Stimulated activated CD4-positive, alpha-beta T cell treated with anti-CD3 and anti-CD28 coated beads, Interleukin-4, amount 100 ng/mL, for 4 hours (primary cell): Measurements from ENCODE around the gene DTWD2.
"Not testable (repeated sequence)": the region's sequence is repeated elsewhere in the genome, so short reads cannot be mapped to it uniquely, and the experiment has no call there.

Experiments used
- DNase-seq, 2 experiments: peaks; one replicate each; pipeline ENCODE4 v3.0.0-alpha.2; 2020

Gene DTWD2

DNA sequence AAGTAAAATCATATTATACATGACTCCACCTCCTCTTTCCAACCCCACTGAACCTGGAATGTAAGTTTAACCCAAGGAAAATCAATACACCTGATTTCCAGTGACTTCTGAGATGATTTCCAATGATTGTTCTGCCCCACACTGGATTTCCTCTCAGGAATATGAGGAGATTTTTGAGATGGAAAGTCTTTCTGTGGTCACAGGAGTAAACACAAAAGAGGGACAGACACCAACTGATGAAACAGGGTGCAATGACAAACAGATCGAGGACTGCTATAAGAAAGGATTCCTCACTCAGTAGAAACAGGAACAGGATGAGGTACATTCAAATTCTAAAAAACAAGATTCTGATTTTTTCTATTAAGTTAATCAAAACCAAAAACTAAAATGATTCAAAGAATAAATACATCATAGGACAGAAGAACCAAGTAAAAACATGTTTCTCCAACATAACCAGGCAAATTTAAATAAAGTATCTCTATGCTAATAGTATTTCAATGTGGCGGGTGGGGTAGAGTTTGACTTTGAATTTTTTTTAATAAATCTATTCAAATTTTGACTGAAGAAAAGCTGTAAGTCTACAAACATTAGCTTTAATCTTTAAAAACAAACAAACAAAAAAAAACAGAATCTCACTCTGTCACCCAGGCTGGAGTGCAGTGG lies 42.1 kb downstream of the DTWD2 start:
- no peak for DNase-seq

DNA sequence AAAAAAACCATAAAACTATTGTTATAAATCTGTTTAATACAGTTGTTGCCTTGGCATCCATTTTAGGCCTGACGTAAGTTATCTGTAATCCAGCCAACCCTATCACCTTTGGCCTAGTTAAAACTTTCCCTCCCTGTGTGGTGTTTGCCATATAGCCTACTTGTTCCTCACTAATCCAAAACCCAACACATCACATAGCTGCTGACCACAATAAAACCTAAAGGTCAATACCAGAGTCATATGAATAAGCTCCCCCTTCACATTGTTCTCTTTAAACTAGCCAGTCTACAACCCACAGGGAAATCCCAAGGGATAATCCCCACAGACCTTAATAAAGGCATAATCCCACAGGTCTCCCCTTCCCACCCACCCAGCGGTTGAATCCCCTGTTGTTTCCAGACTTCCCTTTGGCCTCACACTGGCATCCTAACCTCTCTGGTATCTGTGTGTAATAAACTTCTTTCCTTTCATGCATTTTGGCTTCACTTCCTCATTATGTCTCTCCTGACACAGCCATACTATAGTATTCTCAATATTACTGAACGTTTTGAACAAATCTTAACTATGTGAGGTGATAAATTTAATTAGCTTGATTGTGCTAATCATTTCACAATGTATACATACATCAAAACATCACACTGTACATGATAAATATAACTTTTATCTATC lies 50.8 kb downstream of the DTWD2 start:
- DNase-seq: no peak

DNA sequence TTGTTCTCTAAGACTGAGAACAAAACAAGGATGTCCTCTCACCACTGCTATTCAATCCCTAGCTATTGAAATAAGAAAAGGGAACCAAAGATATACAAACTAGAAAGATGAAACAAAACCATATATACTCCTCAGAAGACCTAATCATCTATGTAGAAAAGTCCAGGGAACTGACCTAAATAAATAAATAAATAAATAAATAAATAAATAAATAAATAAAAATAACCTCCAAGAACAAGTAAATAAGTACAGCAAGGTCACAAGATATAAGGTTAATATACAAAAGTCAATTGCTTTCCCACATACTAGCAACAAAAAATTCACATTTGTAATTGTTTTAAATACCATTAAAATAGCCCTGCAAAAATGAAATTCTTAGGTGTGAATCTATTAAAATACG lies 54.6 kb downstream of the DTWD2 start:
- no peak for DNase-seq

DNA sequence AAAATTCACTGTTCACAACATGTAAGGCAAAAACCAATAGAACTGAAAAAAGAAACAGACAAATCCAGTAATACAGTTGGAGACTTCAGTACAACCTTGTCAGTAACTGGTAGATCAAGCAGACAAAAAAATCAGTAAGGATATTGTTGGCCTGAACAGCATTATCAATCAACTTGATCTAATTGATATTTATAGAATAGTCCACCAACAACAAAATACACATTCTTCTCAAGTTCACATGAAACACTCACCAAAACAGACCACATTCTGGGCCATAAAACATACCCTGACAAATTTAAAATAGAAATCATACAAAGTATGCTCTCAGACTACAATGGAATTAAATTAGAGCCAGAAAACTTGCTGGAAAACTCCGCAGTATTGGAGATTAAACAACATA lies 56.8 kb downstream of the DTWD2 start:
- no peak for DNase-seq

DNA sequence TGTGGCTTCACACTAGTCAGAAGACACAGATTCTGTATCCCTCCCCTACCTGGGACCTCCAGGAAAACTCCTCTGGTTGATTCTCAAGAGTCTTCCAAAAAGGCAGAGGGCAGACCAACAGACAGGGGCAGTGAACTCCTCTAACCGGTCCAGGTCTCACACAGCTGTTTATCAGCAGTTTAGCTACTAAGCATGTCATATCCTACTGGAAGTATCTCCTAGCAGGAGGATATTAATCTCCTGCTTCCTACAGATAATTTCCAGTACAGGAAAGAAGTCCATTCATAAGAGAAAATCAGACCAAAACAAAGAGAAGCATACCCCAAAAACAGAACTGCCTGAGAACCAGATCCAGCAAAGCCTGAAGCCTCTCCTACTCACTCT lies 64.3 kb downstream of the DTWD2 start:
- DNase-seq: no peak

DNA sequence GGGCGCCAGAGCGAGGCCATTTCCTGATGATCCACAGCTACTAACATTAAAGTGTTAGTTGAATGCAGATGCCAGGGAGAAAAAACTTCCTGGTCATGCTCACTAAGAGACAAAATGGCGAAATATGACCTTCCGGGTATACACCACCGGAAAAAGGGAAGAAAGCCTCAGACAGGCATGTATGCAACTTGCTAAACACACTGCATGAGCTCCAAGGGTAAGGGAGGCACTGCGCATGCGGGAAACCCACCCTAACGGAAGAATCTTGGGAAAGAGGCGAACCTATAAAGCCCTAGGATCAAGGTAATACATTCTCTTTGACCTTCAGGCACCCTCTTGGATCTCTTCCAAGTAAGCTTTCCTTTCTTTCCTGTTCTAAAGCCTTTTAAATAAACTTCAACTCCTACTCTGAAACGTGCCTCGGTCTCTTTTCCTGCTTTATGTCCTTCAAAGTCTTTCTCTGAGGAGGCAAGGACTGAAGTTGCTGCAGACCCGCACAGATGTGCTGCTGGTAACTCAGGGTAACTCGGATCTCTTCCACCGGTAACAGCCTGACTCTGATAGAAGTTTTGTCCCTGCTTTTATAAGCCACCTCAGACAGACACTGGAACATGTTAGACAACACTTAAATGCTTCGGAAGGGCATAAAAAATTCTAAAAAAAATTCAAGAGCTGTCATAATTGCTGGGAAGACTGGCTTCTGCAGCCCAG lies 64.9 kb downstream of the DTWD2 start:
- DNase-seq: no peak

DNA sequence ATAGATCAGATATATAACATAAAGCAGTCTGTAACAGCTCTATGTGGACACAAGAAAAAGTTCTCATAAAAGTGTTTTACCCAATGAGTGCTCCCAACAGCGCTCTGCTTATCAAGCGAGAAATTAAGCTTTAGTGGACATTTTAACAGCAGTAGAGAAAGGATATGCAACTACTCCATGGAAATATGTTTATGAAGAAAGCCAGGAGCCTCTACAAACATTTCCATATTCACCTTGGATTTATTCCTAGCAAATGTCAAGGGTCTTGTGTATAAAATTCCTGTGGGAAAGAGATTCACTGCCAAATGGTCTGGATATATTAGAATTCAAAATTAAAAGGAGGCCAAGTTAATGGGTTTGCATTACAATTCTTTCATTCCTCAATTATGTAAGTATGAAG lies 66.5 kb downstream of the DTWD2 start:
- DNase-seq: no peak

DNA sequence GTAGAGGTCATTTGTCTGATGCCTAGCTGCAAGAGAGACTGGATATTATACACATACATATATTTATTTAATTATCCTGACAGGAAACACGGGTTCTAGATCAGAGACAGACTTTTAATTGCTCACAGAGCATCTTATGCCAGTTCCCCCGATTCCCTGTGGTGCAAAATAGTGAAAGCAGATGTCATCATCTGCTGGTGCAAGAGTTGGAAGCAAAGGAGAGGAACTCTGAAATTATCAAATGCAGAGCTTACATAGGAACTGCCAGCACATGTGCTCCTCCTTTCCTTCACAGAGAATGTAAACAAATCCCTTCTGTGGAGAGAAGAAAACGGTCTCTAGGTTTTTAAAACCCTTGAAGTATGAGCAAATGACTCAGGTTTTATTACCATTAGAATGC lies 69.3 kb downstream of the DTWD2 start:
- no peak for DNase-seq

DNA sequence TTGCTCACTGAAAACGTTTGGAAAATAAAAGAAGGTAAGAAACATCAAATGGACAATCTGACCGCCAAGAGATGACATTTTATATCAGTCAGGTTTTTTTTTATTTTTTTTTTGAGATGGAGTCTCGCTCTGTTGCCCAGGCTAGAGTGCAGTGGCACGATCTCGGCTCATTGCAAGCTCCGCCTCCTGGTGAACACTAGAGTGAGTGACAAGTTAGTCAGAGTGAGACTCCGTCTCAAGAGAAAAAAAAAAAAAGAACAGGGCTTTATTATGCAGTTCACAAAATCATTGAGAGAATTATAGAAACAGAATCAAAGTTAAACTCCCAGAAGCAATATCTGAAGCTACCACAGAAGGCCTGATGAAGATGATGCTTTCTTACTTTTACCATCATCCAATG lies 70.1 kb downstream of the DTWD2 start:
- DNase-seq: no peak

DNA sequence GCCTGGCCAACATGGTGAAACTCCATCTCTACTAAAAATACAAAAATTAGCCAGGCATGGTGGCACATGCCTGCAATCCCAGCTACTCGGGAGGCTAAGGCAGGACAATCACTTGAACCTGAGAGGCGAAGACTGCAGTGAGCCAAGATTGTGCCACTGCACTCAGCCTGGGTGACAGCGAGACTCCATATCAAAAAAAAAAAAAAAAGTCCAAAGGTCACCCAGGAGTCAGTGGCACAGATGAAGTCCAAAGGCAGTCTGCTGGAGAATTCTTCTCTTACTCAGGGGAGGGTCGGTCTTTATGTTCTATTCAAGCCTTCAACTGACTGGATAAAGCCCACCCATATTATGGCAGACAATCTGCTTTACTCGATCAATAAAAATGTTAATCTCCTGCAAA lies 80.8 kb downstream of the DTWD2 start:
- not testable (repeated sequence) for DNase-seq

DNA sequence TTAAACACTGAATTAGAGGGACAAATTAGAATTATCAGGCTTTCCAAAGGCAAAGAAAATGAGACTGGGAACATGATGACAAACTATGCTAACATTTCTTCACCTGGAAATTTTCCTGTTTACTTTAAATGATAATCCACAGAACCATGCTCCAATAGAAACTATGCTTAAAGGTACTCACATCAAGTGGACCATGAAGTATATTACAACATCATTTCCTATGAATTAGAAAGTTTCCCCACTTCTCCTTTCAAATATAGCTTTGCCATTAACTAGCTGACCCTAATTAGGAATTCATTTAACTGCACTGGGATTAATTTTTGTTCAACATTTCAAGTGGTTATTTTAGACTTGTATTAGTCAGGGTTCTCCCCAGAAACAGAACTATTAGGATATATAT lies 81.4 kb downstream of the DTWD2 start:
- no peak for DNase-seq

DNA sequence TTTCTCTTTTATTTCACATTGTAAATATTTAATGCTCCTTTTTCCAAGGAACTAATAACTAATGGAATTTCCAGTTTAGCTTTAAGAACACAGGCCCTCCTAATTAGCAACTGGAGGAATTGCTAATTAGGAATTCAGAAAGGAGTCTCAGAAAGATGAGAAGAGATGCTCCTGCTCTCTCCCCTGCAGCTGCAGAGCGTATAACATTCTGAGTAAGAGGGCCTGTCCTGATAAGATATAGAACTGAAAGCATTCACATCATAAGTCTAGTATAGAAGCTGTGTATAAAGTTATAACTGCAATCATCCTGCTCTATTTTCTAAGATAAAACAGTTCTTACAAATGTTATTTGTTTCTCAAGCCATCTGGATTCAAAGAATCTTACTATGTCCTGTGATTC lies 83.2 kb downstream of the DTWD2 start:
- DNase-seq: no peak

DNA sequence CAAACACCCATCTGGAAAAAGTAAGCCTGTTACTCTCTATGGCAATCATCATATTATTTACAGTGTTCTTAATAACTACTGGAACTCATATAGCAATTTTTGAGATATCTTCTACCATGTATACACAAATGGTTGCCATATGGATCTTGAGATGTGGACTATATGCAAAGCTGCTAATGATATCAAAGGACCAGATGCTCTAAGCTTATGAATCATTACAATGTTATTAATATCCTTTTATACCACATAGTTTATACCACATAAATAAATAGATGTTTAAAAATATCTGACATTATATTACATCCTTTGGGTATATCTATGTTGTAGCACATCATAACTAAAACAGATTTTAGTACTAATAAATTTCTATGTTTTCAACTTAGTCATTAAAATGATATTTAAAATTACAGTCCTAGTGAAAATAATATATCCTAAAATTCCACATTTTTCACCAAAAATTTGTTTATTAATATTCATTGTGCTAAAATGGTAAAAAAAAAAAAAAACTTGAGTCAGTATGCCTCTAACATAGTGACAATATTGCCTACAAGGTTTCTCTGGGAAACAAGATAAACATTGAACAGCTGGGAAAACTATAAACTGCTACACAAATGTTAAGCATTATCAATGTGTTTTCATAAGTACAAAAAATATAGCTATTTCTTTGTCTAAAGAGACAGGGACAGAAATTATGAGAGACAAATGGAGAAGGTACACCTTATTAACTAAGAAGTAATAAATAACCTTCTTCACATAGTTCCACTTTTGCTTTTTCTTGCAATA lies 85.5 kb downstream of the DTWD2 start:
- DNase-seq: no peak

DNA sequence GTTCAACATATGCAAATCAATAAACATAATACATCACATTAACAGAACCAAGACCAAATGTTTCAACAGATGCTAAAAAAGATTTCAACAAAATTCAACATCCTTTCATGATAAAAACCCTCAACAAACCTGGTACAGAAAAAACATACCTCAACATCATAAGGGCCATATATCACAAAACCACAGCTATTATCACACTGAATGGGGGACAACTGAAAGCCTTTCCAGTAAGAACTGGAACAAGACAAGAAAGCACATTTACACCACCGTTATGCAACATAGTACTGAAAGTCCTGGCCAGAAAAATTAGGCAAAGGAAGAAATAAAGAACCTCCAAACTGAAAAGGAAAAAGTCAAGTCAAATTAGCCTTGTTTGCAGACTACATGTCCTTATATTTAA lies 93.6 kb downstream of the DTWD2 start:
- no peak for DNase-seq

DNA sequence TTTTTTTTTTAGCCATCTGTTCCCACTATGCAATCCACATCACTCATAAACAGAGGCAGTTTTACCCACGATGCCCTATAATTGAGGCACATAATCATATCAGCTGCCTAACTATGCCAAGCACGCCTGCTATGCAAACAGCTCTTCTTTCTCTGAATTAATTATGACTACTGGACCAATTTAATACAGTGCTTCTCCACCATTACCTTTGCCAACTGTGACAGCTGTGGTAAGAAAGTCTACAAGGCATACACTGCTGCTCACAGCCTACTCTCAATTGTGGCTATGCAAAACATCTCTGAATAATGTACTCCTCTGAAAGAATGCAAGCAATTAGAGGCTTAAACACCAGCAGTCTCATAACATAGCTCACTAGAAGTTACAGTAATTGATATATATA lies 97.1 kb downstream of the DTWD2 start:
- no peak for DNase-seq

DNA sequence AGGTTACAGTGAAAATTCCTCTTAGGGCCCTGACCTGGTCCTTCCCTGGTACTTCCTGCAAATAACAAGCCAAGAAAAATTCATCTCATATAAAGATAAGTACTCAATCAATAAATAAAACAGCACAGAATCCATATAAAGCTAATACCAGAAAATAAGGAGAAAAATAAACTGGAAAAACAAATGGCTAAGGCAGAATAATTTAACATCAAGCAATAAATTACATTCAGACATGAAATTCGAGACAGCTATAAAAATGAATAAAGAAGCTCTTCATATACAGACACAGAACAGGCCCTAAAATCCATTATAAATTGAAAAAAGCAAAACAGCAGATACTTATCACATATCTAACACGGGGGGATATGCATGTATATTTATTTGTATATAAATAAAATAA lies 99.2 kb downstream of the DTWD2 start:
- DNase-seq: no peak

DNA sequence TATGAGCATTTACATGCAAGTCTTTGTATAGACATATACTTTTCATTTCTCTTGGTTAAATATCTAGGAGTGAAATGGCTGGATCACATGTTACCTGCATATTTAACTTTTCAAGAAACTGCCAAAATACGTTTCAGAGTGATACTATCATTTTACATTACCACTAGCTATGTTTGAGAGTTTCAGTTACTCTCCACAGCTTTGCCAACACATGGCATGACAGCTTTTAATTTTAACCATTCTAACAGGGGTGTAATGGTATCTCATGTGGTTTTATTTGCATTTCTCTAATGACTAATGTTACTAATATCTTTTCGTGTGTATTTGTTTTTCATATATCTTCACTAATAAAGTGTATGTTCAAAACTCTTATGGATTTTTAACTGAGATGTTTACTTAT lies 99.8 kb downstream of the DTWD2 start:
- DNase-seq: no peak

DNA sequence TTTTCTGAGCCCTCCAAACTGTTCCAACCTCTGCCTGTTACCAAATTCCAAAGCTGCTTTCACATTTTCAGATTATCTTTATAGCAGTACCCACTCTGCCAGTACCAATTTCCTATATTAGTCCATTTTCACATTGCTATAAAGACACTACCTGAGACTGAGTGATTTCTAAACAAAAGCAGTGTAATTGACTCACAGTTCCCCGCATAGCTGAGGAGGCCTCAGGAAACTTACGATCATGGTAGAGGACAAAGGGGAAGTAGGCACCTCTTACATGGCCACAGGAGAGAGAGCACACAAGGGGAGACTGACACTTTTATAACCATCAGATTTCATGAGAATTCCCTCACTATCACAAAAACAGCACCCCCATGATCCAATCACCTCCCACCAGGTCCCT lies 105.0 kb downstream of the DTWD2 start:
- no peak for DNase-seq

DNA sequence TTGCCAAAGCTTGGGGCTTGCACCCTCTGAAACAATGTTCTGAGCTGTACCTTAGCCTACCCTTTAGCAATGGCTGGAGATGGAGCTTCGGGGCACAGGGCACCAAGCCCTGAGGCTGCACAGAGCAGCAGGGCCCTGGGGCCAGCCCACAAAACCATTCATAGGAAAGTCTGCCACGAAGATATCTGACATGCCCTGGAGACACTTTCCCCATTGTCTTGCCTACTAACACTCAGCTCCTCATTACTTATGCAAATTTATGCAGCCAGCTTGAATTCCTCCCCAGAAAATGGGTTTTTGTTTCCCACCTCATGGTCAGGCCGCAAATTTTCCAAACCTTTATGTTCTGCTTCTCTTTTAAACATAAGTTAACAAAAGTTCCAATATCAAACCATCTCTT lies 105.7 kb downstream of the DTWD2 start:
- DNase-seq: no peak

DNA sequence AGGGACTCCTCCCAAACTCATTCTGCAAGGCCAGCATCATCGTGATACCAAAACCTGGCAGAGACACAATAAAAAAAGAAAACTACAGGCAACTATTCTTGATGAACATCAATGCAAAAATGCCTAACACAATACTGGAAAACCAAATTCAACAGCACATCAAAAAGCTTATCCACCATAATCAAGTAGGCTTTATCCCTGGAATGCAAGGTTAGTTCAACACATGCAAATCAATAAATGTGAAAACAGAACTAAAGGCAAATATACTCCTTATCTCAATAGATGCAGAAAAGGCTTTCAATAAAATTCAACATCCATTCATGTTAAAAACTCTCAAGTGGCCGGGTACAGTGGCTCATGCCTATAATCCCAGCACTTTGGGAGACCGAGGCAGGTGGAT lies 111.5 kb downstream of the DTWD2 start:
- not testable (repeated sequence) for DNase-seq

DNA sequence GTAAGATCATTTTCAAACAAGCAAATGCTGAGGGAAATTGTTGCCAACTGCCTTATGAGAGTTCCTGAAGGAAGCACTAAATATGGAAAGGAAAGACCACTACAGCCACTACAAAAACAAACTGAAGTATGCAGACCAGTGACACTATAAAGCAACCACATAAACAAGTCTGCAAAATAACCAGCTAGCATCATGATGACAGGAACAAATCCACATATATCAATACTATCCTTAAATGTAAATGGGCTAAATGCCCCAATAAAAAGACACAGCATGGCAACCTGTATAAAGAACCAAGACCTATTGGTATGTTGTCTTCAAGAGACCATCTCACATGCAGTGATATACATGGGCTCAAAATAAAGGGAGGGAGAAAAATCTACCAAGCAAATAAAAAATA lies 113.2 kb downstream of the DTWD2 start:
- DNase-seq: no peak

DNA sequence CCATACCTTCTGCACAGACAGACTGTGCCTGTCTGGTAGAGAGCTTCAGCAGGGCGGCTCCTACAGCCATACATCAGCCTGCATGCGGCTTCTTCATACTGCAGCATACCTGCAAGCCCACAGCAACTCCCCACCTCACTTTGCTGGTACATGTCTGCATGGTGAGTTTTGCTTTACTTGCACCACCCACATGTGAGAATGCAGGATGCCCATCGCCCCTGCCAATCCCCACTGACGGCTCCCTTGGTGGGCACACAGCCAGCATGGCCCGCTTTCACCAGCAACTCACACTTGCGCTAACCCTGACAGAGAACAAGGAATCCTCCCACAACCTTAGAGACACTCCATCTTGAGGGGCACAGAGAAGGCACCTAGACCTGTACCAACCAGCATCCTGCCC lies 114.9 kb downstream of the DTWD2 start:
- DNase-seq: no peak

DNA sequence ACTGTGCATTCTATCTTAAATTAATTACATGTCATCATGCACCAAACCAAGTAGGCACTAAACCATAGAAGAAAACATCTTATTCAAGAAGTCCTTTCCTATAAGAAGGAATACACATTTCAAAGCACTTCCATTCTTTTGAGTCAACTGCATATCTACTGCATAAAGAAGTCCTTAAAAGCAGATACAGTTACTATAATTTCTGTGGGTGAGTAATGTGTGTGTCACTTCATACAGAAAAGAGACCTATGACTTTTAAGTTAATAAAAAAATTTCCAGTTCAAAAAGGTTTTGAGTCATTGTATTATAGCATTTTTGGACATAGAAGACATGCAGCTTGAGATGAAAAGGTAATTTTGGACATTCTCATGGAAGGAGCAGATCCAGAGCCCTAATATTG lies 125.0 kb downstream of the DTWD2 start:
- no peak for DNase-seq

DNA sequence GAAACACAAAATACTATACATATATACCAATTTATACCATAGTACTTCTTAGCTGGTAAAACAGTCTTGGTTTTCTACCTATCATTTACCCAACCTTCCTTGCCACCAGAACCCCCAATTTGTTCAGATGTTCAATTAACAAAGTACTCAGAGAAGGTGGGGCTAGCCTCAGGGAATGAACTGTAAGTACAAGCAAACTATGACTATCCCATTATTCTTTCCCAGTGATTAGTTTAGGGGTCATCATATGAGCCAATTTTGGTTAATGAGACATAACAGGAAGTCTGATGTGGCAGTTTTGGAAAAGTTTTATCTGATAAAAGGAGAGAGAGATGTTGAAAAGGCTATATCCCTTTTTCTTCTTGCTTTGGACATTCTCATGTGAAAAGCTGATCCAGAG lies 125.8 kb downstream of the DTWD2 start:
- DNase-seq: no peak
